Astrocyte (in vitro differentiated cells and primary cell): Measurements from ENCODE around the gene RNASE12. TPM values are rescaled to one million over a fixed set of nuclear protein-coding genes. Genes with fewer than 3 reads are reported as not detected.

Experiments used
- DNase-seq: peaks from one replicate; pipeline ENCODE4 v3.0.0-alpha.2; 2010; ENCODE audit warnings: low read depth
- FAIRE-seq: peaks from 2 replicates; lab custom pipeline; 2011; peaks lifted over from hg19 to GRCh38; lab: Jason Lieb, UNC
- H2AFZ ChIP-seq: 2 replicates; pipeline ENCODE4 v1.6.0; 2012; ENCODE audit warnings: low read depth, low read length, inconsistent platforms
- H3K27ac ChIP-seq: 2 replicates; pipeline ENCODE4 v1.5.1; 2011; ENCODE audit warnings: low read depth, low read length, inconsistent platforms
- H3K27me3 ChIP-seq: 2 replicates; pipeline ENCODE4 v1.6.0; 2011; ENCODE audit warnings: low read length, inconsistent platforms; ENCODE audit not compliant: insufficient read depth
- H3K36me3 ChIP-seq: 2 replicates; pipeline ENCODE4 v1.5.1; 2011; ENCODE audit warnings: low read length, inconsistent platforms; ENCODE audit not compliant: insufficient read depth
- H3K4me1 ChIP-seq: 2 replicates; pipeline ENCODE4 v1.5.1; 2011; ENCODE audit warnings: low read length, inconsistent platforms; ENCODE audit not compliant: insufficient read depth
- H3K4me2 ChIP-seq: 2 replicates; pipeline ENCODE4 v1.6.0; 2012; ENCODE audit warnings: low read length, inconsistent platforms
- H3K4me3 ChIP-seq: 2 replicates; pipeline ENCODE4 v1.5.1; 2011; ENCODE audit warnings: low read depth, mild to moderate bottlenecking, low read length, inconsistent platforms; ENCODE audit not compliant: insufficient read depth
- H3K79me2 ChIP-seq: 2 replicates; pipeline ENCODE4 v1.6.0; 2012; ENCODE audit warnings: mild to moderate bottlenecking, low read length, inconsistent platforms; ENCODE audit not compliant: insufficient read depth
- H3K9ac ChIP-seq: 2 replicates; pipeline ENCODE4 v1.6.0; 2012; ENCODE audit warnings: mild to moderate bottlenecking, low read length, inconsistent platforms
- H3K9me3 ChIP-seq: 2 replicates; pipeline ENCODE4 v1.5.1; 2012; ENCODE audit warnings: low read depth, mild to moderate bottlenecking, low read length, inconsistent platforms; ENCODE audit not compliant: insufficient read depth
- H4K20me1 ChIP-seq: 2 replicates; pipeline ENCODE4 v1.6.0; 2012; ENCODE audit warnings: low read length, inconsistent platforms; ENCODE audit not compliant: insufficient read depth
- H3K27ac Mint-ChIP-seq: one replicate; pipeline ENCODE4 v1.8.0; 2021; ENCODE audit warnings: mild to moderate bottlenecking, mixed read lengths; ENCODE audit not compliant: unreplicated experiment
- H3K27me3 Mint-ChIP-seq: one replicate; pipeline ENCODE4 v1.8.0; 2021; ENCODE audit warnings: low read depth, mixed read lengths; ENCODE audit not compliant: unreplicated experiment
- H3K36me3 Mint-ChIP-seq: one replicate; pipeline ENCODE4 v1.8.0; 2021; ENCODE audit warnings: low read depth, mixed read lengths; ENCODE audit not compliant: unreplicated experiment
- H3K4me1 Mint-ChIP-seq: one replicate; pipeline ENCODE4 v1.8.0; 2021; ENCODE audit warnings: low read depth, mixed read lengths; ENCODE audit not compliant: unreplicated experiment
- H3K4me3 Mint-ChIP-seq: one replicate; pipeline ENCODE4 v1.8.0; 2021; ENCODE audit warnings: mild to moderate bottlenecking, moderate library complexity, mixed read lengths; ENCODE audit not compliant: unreplicated experiment
- H3K9me3 Mint-ChIP-seq: one replicate; pipeline ENCODE4 v1.8.0; 2021; ENCODE audit warnings: mild to moderate bottlenecking, mixed read lengths; ENCODE audit not compliant: unreplicated experiment
- CTCF ChIP-seq: IDR thresholded peaks from 2 replicates; pipeline ENCODE4 v1.5.1; 2011; ENCODE audit warnings: low read depth, mild to moderate bottlenecking, inconsistent platforms, low read length, moderate library complexity; ENCODE audit not compliant: insufficient read depth
- EZH2 ChIP-seq: IDR thresholded peaks from 2 replicates; pipeline ENCODE4 v1.6.1; 2012; ENCODE audit warnings: mild to moderate bottlenecking, low read length, inconsistent platforms; ENCODE audit not compliant: insufficient read depth
- total RNA-seq: library from RNA; stranded (reverse); gene quantifications from 2 replicates; pipeline ENCODE4 v1.2.1, GENCODE V29; 2021

The RNASE12 gene
- total RNA-seq, 1 donor from 2014 or later = not detected

DNA sequence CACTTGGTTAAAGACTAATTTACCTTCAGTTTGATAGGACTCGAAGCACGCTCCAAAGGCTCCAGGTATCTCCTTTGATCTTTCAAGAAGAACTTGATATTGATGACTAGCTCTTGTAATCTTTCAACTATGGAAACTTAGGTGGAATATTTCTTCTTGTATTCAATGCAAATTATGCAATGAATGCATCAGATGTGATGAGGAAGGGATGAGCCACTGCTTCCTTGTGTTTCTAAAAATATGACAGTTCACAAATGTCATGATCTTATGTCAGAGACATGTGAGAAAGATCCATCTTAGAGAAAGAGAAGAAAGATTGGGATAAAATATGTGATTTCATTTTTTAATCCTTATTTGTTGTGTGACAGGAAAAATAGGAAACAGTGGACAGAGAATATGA lies 40.2 kb downstream of the RNASE12 start:
- TF ChIP-seq CTCF (no peak), EZH2 (no peak)
- Histone ChIP-seq H4K20me1 (no peaks in the 10 kb centered on the region), H3K4me1 (no peaks in the 10 kb centered on the region), H3K4me3 (no peak overlapping the region), H3K27ac (no peak overlapping the region), H3K9ac (no peak overlapping the region), H2AFZ (no peak overlapping the region), H3K9me3 (no peaks in the 10 kb centered on the region), H3K79me2 (no peaks in the 10 kb centered on the region), H3K27me3 (no peaks in the 10 kb centered on the region), H3K36me3 (no peaks in the 10 kb centered on the region), H3K4me2 (no peak overlapping the region)
- Mint-ChIP-seq H3K27ac (no peak overlapping the region), H3K9me3 (no peaks in the 10 kb centered on the region), H3K27me3 (peaks cover 2% of the 10 kb centered on the region), H3K4me3 (no peak overlapping the region), H3K36me3 (no peaks in the 10 kb centered on the region), H3K4me1 (no peaks in the 10 kb centered on the region)
- no peak for FAIRE-seq
- no peak for DNase-seq

- H3K4me3 ChIP-seq = no peak overlapping the region
- Mint-ChIP-seq H3K27me3 (peaks cover 2% of the 10 kb centered on the region), H3K4me3 (no peak overlapping the region), H3K27ac (no peak overlapping the region), H3K36me3 (no peaks in the 10 kb centered on the region), H3K9me3 (no peaks in the 10 kb centered on the region), H3K4me1 (no peaks in the 10 kb centered on the region)
- no peaks in the 10 kb centered on the region for H3K79me2 ChIP-seq
- H3K27ac ChIP-seq = no peak overlapping the region
- no peaks in the 10 kb centered on the region for H3K27me3 ChIP-seq
- no peak overlapping the region for H2AFZ ChIP-seq
- H4K20me1 ChIP-seq = no peaks in the 10 kb centered on the region
- TF ChIP-seq EZH2 (no peak), CTCF (no peak)
- no peak overlapping the region for H3K4me2 ChIP-seq
- H3K36me3 ChIP-seq = no peaks in the 10 kb centered on the region
- no peak for FAIRE-seq
- H3K4me1 ChIP-seq = no peaks in the 10 kb centered on the region
- no peak for DNase-seq
- no peak overlapping the region for H3K9ac ChIP-seq
- H3K9me3 ChIP-seq = no peaks in the 10 kb centered on the region
These were observed 42.6 kb downstream of the RNASE12 start for GRCh38 chr14:20548414-20549158.

- H3K27me3 Mint-ChIP-seq = peaks cover 2% of the 10 kb centered on the region
- no peaks in the 10 kb centered on the region for H3K36me3 Mint-ChIP-seq
- H3K4me3 Mint-ChIP-seq = no peak overlapping the region
- Histone ChIP-seq H3K9me3 (no peaks in the 10 kb centered on the region), H2AFZ (no peak overlapping the region), H3K9ac (no peak overlapping the region), H3K4me1 (no peaks in the 10 kb centered on the region), H3K4me3 (no peak overlapping the region), H3K36me3 (no peaks in the 10 kb centered on the region), H3K27me3 (no peaks in the 10 kb centered on the region), H3K79me2 (no peaks in the 10 kb centered on the region), H3K27ac (no peak overlapping the region), H3K4me2 (no peak overlapping the region), H4K20me1 (no peaks in the 10 kb centered on the region)
- no peaks in the 10 kb centered on the region for H3K4me1 Mint-ChIP-seq
- TF ChIP-seq CTCF (no peak), EZH2 (no peak)
- DNase-seq (no peak), FAIRE-seq (no peak)
- no peaks in the 10 kb centered on the region for H3K9me3 Mint-ChIP-seq
- H3K27ac Mint-ChIP-seq = no peak overlapping the region
These were observed 44.3 kb downstream of the RNASE12 start for GRCh38 chr14:20546877-20547276.
